HCT116 (cell line): ENCODE measurements around the gene CHCHD5. TPM values are rescaled to one million over a fixed set of nuclear protein-coding genes. Genes with fewer than 3 reads are reported as not detected.
A peak's percentile ranks its signal among the peaks of the same experiment; 100 is the strongest.

Source experiments
- ATAC-seq: fragments of 200-7000 bp; cut with Tn5 transposase; 2 replicates; pipeline ENCODE4 v1.9.1; 2020; ENCODE audit warnings: mild to moderate bottlenecking, moderate library complexity
- BruUV-seq: library from RNA; stranded (reverse); fragments of 400-500 nt; replicated peaks from 2 replicates; lab custom pipeline; 2021; lab: Mats Ljungman, UMichigan
- CTCF ChIA-PET: fragments of 300-600 bp; sonication (Branson Sonifier 250); formaldehyde crosslinking; loops from one replicate; lab custom pipeline; 2021; ENCODE audit warnings: antibody characterized with exemption; lab: Charles Lee
- POLR2A ChIA-PET: fragments of 300-600, 350-600 bp; sonication (Branson Sonifier 250); formaldehyde crosslinking; loops from one replicate; lab custom pipeline; 2021; ENCODE audit warnings: antibody characterized with exemption; lab: Charles Lee
- RAD21 ChIA-PET, 2 experiments: fragments of 300-600 bp; sonication (Branson Sonifier 250); formaldehyde crosslinking; loops; one replicate each; lab custom pipeline; 2023; ENCODE audit warnings: low total read pairs in 2 of 2; ENCODE audit not compliant: uncharacterized antibody in 2 of 2, unreplicated experiment in 2 of 2, low non-redundant PET in 1 of 2; lab: Charles Lee
- DNase-seq: peaks from one replicate; pipeline ENCODE4 v3.0.0-alpha.2; 2010; ENCODE audit warnings: low read depth, low spot score
- H2AFZ ChIP-seq: fragments of 200-600 bp; shearing (Covaris generic), sonication (generic); 2 replicates; pipeline ENCODE4 v1.6.1; 2017; ENCODE audit warnings: low read depth, mixed run types, mixed read lengths, antibody characterized with exemption, low read length; ENCODE audit not compliant: poor library complexity, severe bottlenecking
- H3K27ac ChIP-seq: 2 replicates; pipeline ENCODE4 v1.5.1; 2012; ENCODE audit warnings: low read depth, low read length
- H3K27me3 ChIP-seq: fragments of 200-600 bp; sonication (generic); 2 replicates; pipeline ENCODE4 v1.6.1; 2016; ENCODE audit warnings: mixed run types, low read length, mixed read lengths; ENCODE audit not compliant: insufficient read depth
- H3K36me3 ChIP-seq, 2 experiments: fragments of 200-500 bp in 1 of 2; fragments of 200-600 bp in 1 of 2; sonication (Bioruptor generic) in 1 of 2; sonication (generic) in 1 of 2; 2 replicates each; pipeline versions ENCODE4 v1.5.1 to v1.6.1; 2014 to 2016; ENCODE audit warnings: low read length in 2 of 2, inconsistent platforms in 1 of 2, mixed read lengths in 1 of 2, mixed run types in 1 of 2; ENCODE audit not compliant: insufficient read depth in 2 of 2, control insufficient read depth in 1 of 2
- H3K4me1 ChIP-seq, 2 experiments: fragments of 200-600 bp in 1 of 2; sonication (generic) in 1 of 2; 2 replicates each; pipeline versions ENCODE4 v1.5.1 to v1.6.1; 2012 to 2017; ENCODE audit warnings: low read length in 2 of 2, inconsistent platforms in 1 of 2, mild to moderate bottlenecking in 1 of 2, mixed read lengths in 1 of 2, mixed run types in 1 of 2, moderate library complexity in 1 of 2; ENCODE audit not compliant: insufficient read depth in 2 of 2, control insufficient read depth in 1 of 2
- H3K4me2 ChIP-seq: fragments of 200-600 bp; sonication (generic); 2 replicates; pipeline ENCODE4 v1.6.1; 2017; ENCODE audit warnings: mixed run types, low read length, mixed read lengths
- H3K4me3 ChIP-seq, 2 experiments: fragments of 200-600 bp in 1 of 2; sonication (generic) in 1 of 2; replicated peaks in 1 of 2; 2 replicates each; pipeline ENCODE4 v1.5.1; 2011 to 2016; ENCODE audit warnings: low read length in 2 of 2, control low read depth in 1 of 2, low read depth in 1 of 2, mild to moderate bottlenecking in 1 of 2, mixed read lengths in 1 of 2, mixed run types in 1 of 2
- H3K79me2 ChIP-seq: fragments of 200-600 bp; sonication (generic); 2 replicates; pipeline ENCODE4 v1.6.1; 2017; ENCODE audit warnings: mild to moderate bottlenecking, mixed run types, low read length, moderate library complexity, mixed read lengths; ENCODE audit not compliant: insufficient read depth
- H3K9ac ChIP-seq: fragments of 200-600 bp; sonication (generic); 2 replicates; pipeline ENCODE4 v1.6.1; 2016; ENCODE audit warnings: low read length, mixed read lengths
- H3K9me2 ChIP-seq: fragments of 200-600 bp; sonication (generic), shearing (Covaris generic); 2 replicates; pipeline ENCODE4 v1.6.1; 2017; ENCODE audit warnings: mixed run types, mild to moderate bottlenecking, moderate library complexity; ENCODE audit not compliant: insufficient read depth
- H3K9me3 ChIP-seq, 2 experiments: fragments of 200-500 bp in 1 of 2; fragments of 200-600 bp in 1 of 2; sonication (Bioruptor generic) in 1 of 2; sonication (generic) in 1 of 2; 2 replicates each; pipeline ENCODE4 v1.6.1; 2014 to 2017; ENCODE audit warnings: low read length in 2 of 2, mixed read lengths in 2 of 2, inconsistent platforms in 1 of 2, low read depth in 1 of 2, mild to moderate bottlenecking in 1 of 2, mixed run types in 1 of 2, moderate library complexity in 1 of 2; ENCODE audit not compliant: control insufficient read depth in 1 of 2, insufficient read depth in 1 of 2
- H4K20me1 ChIP-seq: fragments of 200-600 bp; sonication (generic), shearing (Covaris generic); 2 replicates; pipeline ENCODE4 v1.6.1; 2017; ENCODE audit warnings: mixed run types, mild to moderate bottlenecking, moderate library complexity; ENCODE audit not compliant: insufficient read depth
- POLR2AphosphoS5 ChIP-seq: IDR thresholded peaks from 2 replicates; pipeline ENCODE4 v1.6.1; 2011; ENCODE audit warnings: mild to moderate bottlenecking, low read depth, low read length, moderate library complexity
- RAD21 ChIP-seq: IDR thresholded peaks from 2 replicates; pipeline ENCODE4 v1.6.1; 2012; ENCODE audit warnings: low read depth, mild to moderate bottlenecking
- SIN3A ChIP-seq: IDR thresholded peaks from 2 replicates; pipeline ENCODE4 v1.6.1; 2012; ENCODE audit warnings: low read depth
- SP1 ChIP-seq: IDR thresholded peaks from 2 replicates; pipeline ENCODE4 v1.6.1; 2012; ENCODE audit warnings: low read depth
- SRF ChIP-seq: IDR thresholded peaks from 2 replicates; pipeline ENCODE4 v1.6.1; 2012; ENCODE audit warnings: low read depth
- intact Hi-C: fragments of 100-400 bp; cut with micrococcal nuclease; formaldehyde crosslinking; loops from 2 replicates; pipeline ENCODE4 v1.10.0; 2022
- total RNA-seq: library from RNA; stranded (reverse); gene quantifications from one replicate; pipeline ENCODE4 v1.2.1, GENCODE V29; 2021; ENCODE audit not compliant: unreplicated experiment

Gene CHCHD5
- total RNA-seq, 1 experiment from 2014 or later = 49.8 TPM

DNA sequence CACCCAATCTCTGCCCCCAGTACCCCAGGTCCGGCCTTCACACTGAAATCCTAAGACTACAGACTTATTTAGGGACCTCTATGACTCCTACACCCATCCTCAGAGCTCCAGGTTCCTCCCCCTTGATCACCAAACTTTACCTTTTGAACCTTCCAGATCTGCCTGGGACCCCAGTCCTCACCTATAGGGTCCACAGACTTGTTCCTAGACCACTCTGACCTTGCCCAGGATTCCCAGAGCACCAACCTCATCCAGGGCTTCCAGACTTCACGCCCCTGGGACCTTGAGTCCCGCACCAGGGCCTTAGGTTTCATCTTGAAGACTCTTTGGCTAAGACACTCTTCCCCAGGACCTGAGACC, 462 bp downstream of the CHCHD5 start:
- intact Hi-C loops = loop anchor here (5.0 kb wide), 3 partner anchors 142 to 698 kb away; partner anchors contain the start of gene ZC3H8
- H3K79me2 ChIP-seq = peaks cover 13% of the 10 kb centered on the region
- peak; percentile 73; the same call in 1 of the 2 replicates for TF ChIP-seq POLR2AphosphoS5
- no peak for TF ChIP-seq SRF
- H4K20me1 ChIP-seq = no peaks in the 10 kb centered on the region
- ATAC-seq (no peak; the same call in 1 of the 2 replicates), DNase-seq (no peak)
- H3K9me2 ChIP-seq = no peaks in the 10 kb centered on the region
- H3K9ac ChIP-seq = peak overlapping the region; percentile 85
- TSS peak; percentile 66 for BruUV-seq
- no peaks in the 10 kb centered on the region for H3K27me3 ChIP-seq
- H3K36me3 ChIP-seq = 0 out of 4 replicates have a peak, but pooled peaks cover 0 to 2% of the 10 kb centered on the region in 2 experiments
- ChIA-PET CTCF (interaction anchor here (1.0 to 3.1 kb wide), 4 partner anchors 10 to 463 kb away, joined by 3 to 29 read pairs (median 8); no protein-coding TSS in a partner anchor), POLR2A (interaction anchor here (0.6 to 2.4 kb wide), 9 partner anchors 9 to 608 kb away, joined by 3 to 14 read pairs (median 3); partner anchors contain the start of gene SLC20A1), RAD21 (interaction anchor here (1.1 to 1.9 kb wide), 2 partner anchors 140 to 141 kb away, joined by 3 to 10 read pairs; no protein-coding TSS in a partner anchor)
- no peak overlapping the region for H2AFZ ChIP-seq
- peak overlapping the region; percentile 87 for H3K4me2 ChIP-seq
- peaks cover 15 to 28% of the 10 kb centered on the region in 2 experiments for H3K4me1 ChIP-seq
- peak overlapping the region; percentile 96 for H3K27ac ChIP-seq
- H3K4me3 ChIP-seq = peak overlapping the region; percentile 89 to 91
- H3K9me3 ChIP-seq = no peaks in the 10 kb centered on the region

- no peak overlapping the region for H2AFZ ChIP-seq
- H3K9me2 ChIP-seq = no peaks in the 10 kb centered on the region
- no TSS peak for BruUV-seq
- CTCF ChIA-PET = interaction anchor here (3.1 kb wide), 1 partner anchor 141 kb away, joined by 29 read pairs; no protein-coding TSS in a partner anchor
- ATAC-seq = no peak
- RAD21 ChIA-PET = interaction anchor here (1.1 to 1.9 kb wide), 2 partner anchors 139 to 141 kb away, joined by 3 to 10 read pairs; no protein-coding TSS in a partner anchor
- TF ChIP-seq RAD21 (no peak), SP1 (no peak), SIN3A (no peak)
- TF ChIP-seq, all 23 proteins: peak for 0
- Histone ChIP-seq H3K4me2 (peak overlapping the region; percentile 87), H3K4me1 (peaks cover 15 to 28% of the 10 kb centered on the region in 2 experiments), H3K27ac (peak overlapping the region; percentile 96), H3K4me3 (peak overlapping the region; percentile 89 to 91), H3K9me3 (no peaks in the 10 kb centered on the region), H4K20me1 (no peaks in the 10 kb centered on the region), H3K36me3 (0 out of 4 replicates have a peak, but pooled peaks cover 0 to 2% of the 10 kb centered on the region in 2 experiments), H3K79me2 (peaks cover 13% of the 10 kb centered on the region), H3K27me3 (no peaks in the 10 kb centered on the region), H3K9ac (peak overlapping the region; percentile 85)
- intact Hi-C loops = no loop called here
- POLR2A ChIA-PET = interaction anchor here (2.4 kb wide), 1 partner anchor 140 kb away, joined by 14 read pairs; no protein-coding TSS in a partner anchor
- no peak for DNase-seq
Measured at GRCh38 chr2:112585400-112585799, 991 bp downstream of the CHCHD5 start.
